Fibroblast of lung (primary cell): Measurements from ENCODE around the gene HPSE2.

ENCODE experiments used
- EZH2 ChIP-seq: IDR thresholded peaks from 2 replicates; pipeline ENCODE4 v1.5.1; 2012; ENCODE audit warnings: low read length, control low read depth, mild to moderate bottlenecking; ENCODE audit errors: missing control alignments
- TF ChIP-seq, protein P1 (sequence below), 2 donors: IDR thresholded peaks in 1 of 2; conservative IDR thresholded peaks in 1 of 2; 1 replicate in 1 of 2; 2 replicates in 1 of 2; pipeline ENCODE4 v1.5.1; 2011 to 2012; ENCODE audit warnings: low read length in 2 of 2, control low read depth in 1 of 2, inconsistent platforms in 1 of 2, low read depth in 1 of 2, mild to moderate bottlenecking in 1 of 2

DNA sequence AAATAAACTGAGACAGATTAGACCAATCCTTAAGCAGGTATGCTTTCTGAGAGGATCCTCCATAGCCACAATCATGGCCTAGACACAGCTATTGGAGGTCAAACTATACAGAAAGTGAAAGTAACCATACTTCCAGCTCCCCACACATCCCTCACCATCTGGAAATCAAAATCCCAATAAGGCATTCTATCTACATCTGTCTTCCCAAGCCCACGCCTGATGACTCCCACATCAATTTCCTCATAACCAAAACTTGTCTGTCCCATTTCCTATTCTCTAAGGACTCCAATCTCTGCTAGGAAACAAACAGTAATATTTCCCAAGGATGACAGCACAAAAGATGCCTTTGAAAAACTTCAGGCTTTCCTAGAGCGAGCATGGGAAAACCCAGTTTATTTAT is 541.6 kb downstream of the HPSE2 start:
- TF ChIP-seq, protein P1, sequence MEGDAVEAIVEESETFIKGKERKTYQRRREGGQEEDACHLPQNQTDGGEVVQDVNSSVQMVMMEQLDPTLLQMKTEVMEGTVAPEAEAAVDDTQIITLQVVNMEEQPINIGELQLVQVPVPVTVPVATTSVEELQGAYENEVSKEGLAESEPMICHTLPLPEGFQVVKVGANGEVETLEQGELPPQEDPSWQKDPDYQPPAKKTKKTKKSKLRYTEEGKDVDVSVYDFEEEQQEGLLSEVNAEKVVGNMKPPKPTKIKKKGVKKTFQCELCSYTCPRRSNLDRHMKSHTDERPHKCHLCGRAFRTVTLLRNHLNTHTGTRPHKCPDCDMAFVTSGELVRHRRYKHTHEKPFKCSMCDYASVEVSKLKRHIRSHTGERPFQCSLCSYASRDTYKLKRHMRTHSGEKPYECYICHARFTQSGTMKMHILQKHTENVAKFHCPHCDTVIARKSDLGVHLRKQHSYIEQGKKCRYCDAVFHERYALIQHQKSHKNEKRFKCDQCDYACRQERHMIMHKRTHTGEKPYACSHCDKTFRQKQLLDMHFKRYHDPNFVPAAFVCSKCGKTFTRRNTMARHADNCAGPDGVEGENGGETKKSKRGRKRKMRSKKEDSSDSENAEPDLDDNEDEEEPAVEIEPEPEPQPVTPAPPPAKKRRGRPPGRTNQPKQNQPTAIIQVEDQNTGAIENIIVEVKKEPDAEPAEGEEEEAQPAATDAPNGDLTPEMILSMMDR (conservative IDR thresholded peaks at IDR 0.05 in 1 of 2, IDR thresholded peaks at IDR 0.05 in 1 of 2; ENCODE audit: low read depth in 1 of 2, low read length in 2 of 2) = no peak
- no peak for TF ChIP-seq EZH2
